SJCRH30 (cell line): ENCODE data around the gene ADAM11. TPM values are rescaled to one million over a fixed set of nuclear protein-coding genes. Genes with fewer than 3 reads are reported as not detected.
"Not testable (repeated sequence)": the region's sequence is repeated elsewhere in the genome, so short reads cannot be mapped to it uniquely, and the experiment has no call there.

Experiments used
- DNase-seq, 2 experiments: peaks; one replicate each; pipeline ENCODE4 v3.0.0-alpha.2; 2015 to 2020
- H3K27ac ChIP-seq: fragments of 250-450 bp; sonication (Bioruptor Pico); 2 replicates; pipeline ENCODE4 v1.5.1; 2020; ENCODE audit warnings: mild to moderate bottlenecking, moderate library complexity
- H3K27me3 ChIP-seq: fragments of 250-450 bp; sonication (Bioruptor Pico); 2 replicates; pipeline ENCODE4 v1.5.1; 2020; ENCODE audit warnings: mild to moderate bottlenecking, moderate library complexity
- H3K36me3 ChIP-seq: fragments of 250-450 bp; sonication (Bioruptor Pico); 2 replicates; pipeline ENCODE4 v1.5.1; 2020; ENCODE audit warnings: mild to moderate bottlenecking, moderate library complexity
- H3K4me1 ChIP-seq: fragments of 250-450 bp; sonication (Bioruptor Pico); 2 replicates; pipeline ENCODE4 v1.5.1; 2020; ENCODE audit warnings: mild to moderate bottlenecking, moderate library complexity
- H3K4me3 ChIP-seq: fragments of 250-450 bp; sonication (Bioruptor Pico); 2 replicates; pipeline ENCODE4 v1.5.1; 2020; ENCODE audit warnings: mild to moderate bottlenecking, moderate library complexity
- H3K9me3 ChIP-seq: fragments of 250-450 bp; sonication (Bioruptor Pico); replicated peaks from 2 replicates; pipeline ENCODE4 v1.5.1; 2020; ENCODE audit warnings: mild to moderate bottlenecking, moderate library complexity
- total RNA-seq: library from RNA; depleted of rRNA; stranded (reverse); fragments of >200 nt; shearing (Covaris generic); gene quantifications from 2 replicates; pipeline ENCODE4 v1.2.3, GENCODE V29; 2014; rRNA removed

ADAM11 gene
- total RNA-seq = 0.73 and 0.79 TPM in 2 replicates

- DNase-seq = no peak
- peaks cover 6% of the 10 kb centered on the region; the same call in 1 of the 2 replicates for H3K27me3 ChIP-seq
- no peaks in the 10 kb centered on the region for H3K36me3 ChIP-seq
- peak within 1 kb of the TSS; percentile 54 for H3K4me3 ChIP-seq
- peaks cover 5% of the 10 kb centered on the region; the same call in 1 of the 2 replicates for H3K4me1 ChIP-seq
- H3K27ac ChIP-seq = no peak within 1 kb of the TSS
- H3K9me3 ChIP-seq = no peaks in the 10 kb centered on the region
Measured at GRCh38 chr17:44758414-44759085, at the start of gene ADAM11. ADAM11 (plus strand) TSS chr17:44758988; CDS start chr17:44759200, 212 bp downstream.

- H3K4me3 ChIP-seq = no peak overlapping the region
- no peaks in the 10 kb centered on the region for H3K9me3 ChIP-seq
- DNase-seq = no peak
- no peaks in the 10 kb centered on the region for H3K4me1 ChIP-seq
- H3K27ac ChIP-seq = no peak overlapping the region
- no peaks in the 10 kb centered on the region for H3K27me3 ChIP-seq
- H3K36me3 ChIP-seq = peaks cover 48% of the 10 kb centered on the region
Measured at GRCh38 chr17:44719444-44719843, 39.3 kb upstream of the ADAM11 start.

GRCh38 chr17:44722254-44722653 is 36.5 kb upstream of the ADAM11 start:
- Histone ChIP-seq H3K36me3 (peaks cover 58% of the 10 kb centered on the region), H3K4me3 (no peak overlapping the region), H3K27ac (no peak overlapping the region), H3K9me3 (no peaks in the 10 kb centered on the region; the same call in 1 of the 2 replicates), H3K4me1 (no peaks in the 10 kb centered on the region), H3K27me3 (no peaks in the 10 kb centered on the region)
- no peak for DNase-seq

GRCh38 chr17:44726121-44726520 is 32.7 kb upstream of the ADAM11 start:
- H3K27ac ChIP-seq, H3K4me3 ChIP-seq, H3K9me3 ChIP-seq, H3K27me3 ChIP-seq, H3K4me1 ChIP-seq, DNase-seq: not testable (repeated sequence)
- H3K36me3 ChIP-seq = peaks cover 70% of the 10 kb centered on the region

DNA sequence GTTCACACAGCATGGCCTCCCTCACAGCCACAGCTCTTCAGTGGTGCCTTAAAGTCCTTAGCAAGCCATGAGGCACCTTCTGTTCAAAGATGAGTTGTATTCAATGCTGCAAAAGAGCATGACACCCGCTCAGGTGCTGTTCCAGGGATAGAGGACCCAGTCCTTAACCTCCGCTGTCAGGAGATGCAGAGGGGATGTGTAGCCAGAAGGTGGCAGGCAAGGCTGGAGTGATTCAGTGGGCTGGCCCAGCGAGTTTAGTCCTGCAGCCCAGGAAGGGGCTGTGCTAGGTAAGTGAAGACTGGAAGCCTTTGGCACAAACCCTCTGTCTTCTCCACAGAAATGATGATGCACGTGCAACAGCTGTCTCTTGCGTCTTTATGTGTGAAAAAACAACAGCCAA is 25.0 kb upstream of the ADAM11 start:
- Histone ChIP-seq H3K27ac (no peak overlapping the region), H3K36me3 (peaks cover 44% of the 10 kb centered on the region), H3K4me3 (no peak overlapping the region), H3K27me3 (no peaks in the 10 kb centered on the region), H3K9me3 (no peaks in the 10 kb centered on the region), H3K4me1 (no peaks in the 10 kb centered on the region)
- DNase-seq = peak in 1 of 2 experiments; percentile 36

DNA sequence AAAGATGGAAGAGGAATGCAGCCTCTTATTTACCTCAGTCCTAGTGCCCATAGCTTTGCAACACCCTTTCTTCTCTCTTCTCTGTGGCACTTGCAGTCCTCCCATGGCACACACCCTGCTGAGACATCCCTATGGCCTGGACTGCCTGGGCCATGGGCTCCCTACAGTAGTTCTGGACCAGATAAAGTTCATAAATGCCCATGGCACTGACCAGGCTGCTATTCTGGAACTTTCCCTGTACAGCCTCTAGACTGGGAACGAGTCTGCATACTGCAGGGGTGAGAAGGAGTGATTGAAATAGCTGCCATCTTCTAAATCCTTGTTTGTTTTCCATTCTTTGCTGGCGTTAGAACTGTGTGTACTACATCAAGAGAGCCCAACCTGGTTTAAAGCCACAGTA is 24.5 kb upstream of the ADAM11 start:
- DNase-seq = no peak

DNA sequence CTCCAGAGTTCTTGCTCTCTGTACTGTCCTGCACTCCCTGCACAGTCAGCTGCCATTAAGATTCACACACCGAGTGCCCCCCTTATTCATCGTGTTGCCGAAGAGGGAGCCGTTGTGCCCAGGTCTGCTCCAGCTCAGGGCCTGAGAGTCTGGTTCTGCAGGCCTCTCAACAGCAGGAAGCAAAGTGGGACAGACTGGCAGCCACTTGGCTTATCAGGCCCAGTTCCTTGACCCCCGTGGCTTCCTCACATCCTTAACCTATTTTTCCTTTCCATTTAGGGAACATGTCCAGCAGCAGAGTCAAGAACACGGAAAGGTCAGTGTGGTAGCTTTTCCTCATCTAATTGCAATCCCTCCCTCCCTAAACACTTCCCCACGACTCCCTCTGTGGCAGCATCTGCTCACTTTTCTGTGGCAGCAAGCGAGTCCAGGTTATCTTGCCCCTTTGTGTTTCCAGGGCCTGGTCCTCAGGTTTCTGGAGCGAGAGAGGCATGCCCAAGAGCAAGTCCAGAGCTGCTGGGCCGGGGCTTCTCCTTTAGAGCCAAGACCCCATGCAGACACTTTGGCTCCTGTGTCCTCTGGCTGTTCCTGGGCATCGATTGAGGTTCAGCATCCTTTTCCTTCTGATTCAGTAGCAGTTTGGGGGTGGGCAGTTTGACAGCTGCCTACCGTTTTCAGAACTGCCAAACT is 22.1 kb upstream of the ADAM11 start:
- DNase-seq = no peak
- H3K9me3 ChIP-seq = no peaks in the 10 kb centered on the region
- no peaks in the 10 kb centered on the region for H3K27me3 ChIP-seq
- H3K27ac ChIP-seq = no peak overlapping the region
- no peaks in the 10 kb centered on the region for H3K4me1 ChIP-seq
- no peak overlapping the region for H3K4me3 ChIP-seq
- H3K36me3 ChIP-seq = peaks cover 34% of the 10 kb centered on the region

More for the DNA sequence above, 24.5 kb upstream of the ADAM11 start:
- Histone ChIP-seq H3K36me3 (peaks cover 46% of the 10 kb centered on the region), H3K4me1 (no peaks in the 10 kb centered on the region), H3K9me3 (no peaks in the 10 kb centered on the region), H3K27ac (no peak overlapping the region), H3K4me3 (no peak overlapping the region), H3K27me3 (no peaks in the 10 kb centered on the region)

DNA sequence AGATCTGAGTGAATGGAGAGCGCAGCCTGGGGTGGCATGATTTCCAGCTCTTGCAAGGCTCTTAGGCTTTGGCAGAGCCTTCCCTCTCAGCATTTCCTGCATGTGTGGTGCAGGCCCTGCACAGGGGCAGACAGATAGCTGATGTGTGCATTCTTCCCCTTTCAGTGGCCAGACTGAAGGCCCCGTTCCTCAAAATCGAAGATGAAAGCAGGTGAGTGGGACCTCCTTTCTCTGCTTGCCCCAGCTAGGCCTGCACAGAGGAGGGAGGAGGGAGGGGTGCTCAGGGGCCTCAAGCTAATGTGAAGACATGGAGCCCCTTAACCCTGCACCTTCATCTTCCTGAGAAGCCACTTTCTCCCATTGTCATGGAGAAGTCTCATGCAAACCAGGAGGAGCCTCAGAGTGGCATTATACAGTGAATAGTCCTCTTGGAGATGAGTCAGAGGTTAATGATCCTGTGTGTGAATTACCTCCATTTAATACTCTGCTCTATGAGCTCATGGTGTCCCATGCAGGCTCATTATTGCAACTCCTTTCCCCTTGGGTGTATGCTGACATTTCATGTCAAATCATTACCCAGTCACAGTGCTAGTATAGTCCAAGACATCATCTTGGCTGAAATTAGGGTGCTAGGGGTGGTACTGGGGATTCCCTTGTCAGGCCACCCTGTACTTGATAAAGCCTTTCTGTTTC is 20.4 kb upstream of the ADAM11 start:
- Histone ChIP-seq H3K9me3 (no peaks in the 10 kb centered on the region), H3K27me3 (no peaks in the 10 kb centered on the region), H3K4me3 (no peak overlapping the region), H3K27ac (no peak overlapping the region), H3K36me3 (peaks cover 29% of the 10 kb centered on the region), H3K4me1 (no peaks in the 10 kb centered on the region)
- DNase-seq = no peak

- Histone ChIP-seq H3K36me3 (peaks cover 20% of the 10 kb centered on the region; the same call in 1 of the 2 replicates), H3K27me3 (no peaks in the 10 kb centered on the region), H3K4me1 (no peaks in the 10 kb centered on the region), H3K4me3 (no peak overlapping the region), H3K27ac (no peak overlapping the region), H3K9me3 (no peaks in the 10 kb centered on the region)
- DNase-seq = no peak
Measured at GRCh38 chr17:44741316-44741715, 17.5 kb upstream of the ADAM11 start.

DNA sequence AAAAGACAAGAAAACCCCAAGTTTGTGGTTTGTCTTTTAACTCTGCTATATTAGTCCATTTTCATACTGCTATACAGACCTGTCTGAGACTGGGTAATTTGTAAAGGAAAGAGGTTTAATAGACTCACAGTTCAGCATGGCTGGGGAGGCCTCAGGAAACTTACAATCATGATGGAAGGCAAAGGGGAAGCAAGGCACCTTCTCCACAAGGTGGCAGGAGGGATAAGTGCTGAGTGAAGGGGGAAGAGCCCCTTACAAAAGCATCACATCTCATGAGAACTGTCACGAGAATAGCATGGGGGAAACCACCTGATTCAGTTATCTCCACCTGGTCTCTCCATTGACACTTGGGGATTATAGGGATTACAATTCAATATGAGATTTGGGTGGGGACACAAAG is 13.5 kb upstream of the ADAM11 start:
- Histone ChIP-seq H3K27ac (no peak overlapping the region), H3K36me3 (peaks cover 25% of the 10 kb centered on the region), H3K27me3 (no peaks in the 10 kb centered on the region), H3K4me1 (no peaks in the 10 kb centered on the region), H3K9me3 (no peaks in the 10 kb centered on the region), H3K4me3 (no peak overlapping the region)
- DNase-seq = no peak

GRCh38 chr17:44745738-44746137 is 13.1 kb upstream of the ADAM11 start:
- H3K36me3 ChIP-seq = peaks cover 22% of the 10 kb centered on the region
- DNase-seq, H3K27me3 ChIP-seq, H3K4me3 ChIP-seq, H3K27ac ChIP-seq, H3K4me1 ChIP-seq, H3K9me3 ChIP-seq: not testable (repeated sequence)

DNA sequence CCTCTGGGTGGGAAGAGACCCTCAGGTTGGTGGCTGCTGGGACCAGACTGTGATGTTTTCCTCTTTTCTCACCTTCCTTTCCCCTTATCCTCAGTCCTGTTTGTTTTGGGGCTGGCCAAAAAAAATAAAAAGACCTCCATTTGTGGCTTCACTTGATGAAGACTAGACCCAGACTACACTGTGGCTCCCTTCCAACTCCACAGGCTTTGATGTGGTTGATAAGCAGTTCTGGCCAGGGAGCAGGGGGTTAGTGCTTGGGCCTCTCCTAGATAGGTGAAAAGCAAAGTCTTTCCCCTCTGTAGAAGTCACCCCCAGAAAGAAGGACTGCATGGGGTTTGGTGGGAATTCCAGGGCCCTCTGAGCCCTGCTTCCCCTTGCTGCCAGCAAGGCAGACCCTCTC is 11.2 kb upstream of the ADAM11 start:
- Histone ChIP-seq H3K4me3 (no peak overlapping the region), H3K27ac (no peak overlapping the region), H3K36me3 (peaks cover 23% of the 10 kb centered on the region), H3K9me3 (no peaks in the 10 kb centered on the region), H3K4me1 (no peaks in the 10 kb centered on the region), H3K27me3 (no peaks in the 10 kb centered on the region)
- no peak for DNase-seq

- H3K4me3 ChIP-seq = no peak overlapping the region
Measured at GRCh38 chr17:44749076-44749979, 9.5 kb upstream of the ADAM11 start.

GRCh38 chr17:44749980-44750318 is 8.8 kb upstream of the ADAM11 start:
- no peak overlapping the region for H3K4me3 ChIP-seq
- DNase-seq = no peak

More at GRCh38 chr17:44749076-44749979, 9.5 kb upstream of the ADAM11 start:
- peaks cover 18% of the 10 kb centered on the region for H3K36me3 ChIP-seq
- DNase-seq = no peak
- no peaks in the 10 kb centered on the region for H3K4me1 ChIP-seq
- no peaks in the 10 kb centered on the region for H3K9me3 ChIP-seq
- H3K27ac ChIP-seq = no peak overlapping the region
- no peaks in the 10 kb centered on the region for H3K27me3 ChIP-seq

More at GRCh38 chr17:44749980-44750318, 8.8 kb upstream of the ADAM11 start:
- H3K27ac ChIP-seq = no peak overlapping the region
- H3K36me3 ChIP-seq = peaks cover 18% of the 10 kb centered on the region
- H3K4me1 ChIP-seq = no peaks in the 10 kb centered on the region
- no peaks in the 10 kb centered on the region for H3K9me3 ChIP-seq
- no peaks in the 10 kb centered on the region for H3K27me3 ChIP-seq
